ENCODE measurements around the gene DRD3.

DRD3 gene

GRCh38 chr3:114178770-114179368 lies at the start of gene DRD3:
TSS of gene DRD3 (minus strand) at chr3:114179052. CDS start at chr3:114171992, 7,060 bp downstream.
- no peak for DNase-seq (ENCODE audit: extremely low read depth in 1 of 2, low read depth in 1 of 2)

GRCh38 chr3:114227076-114227475 lies 48.2 kb upstream of the DRD3 start:
- no peak for DNase-seq (ENCODE audit: extremely low read depth in 1 of 2, low read depth in 1 of 2)

GRCh38 chr3:114226313-114226712 lies 47.5 kb upstream of the DRD3 start:
- DNase-seq (ENCODE audit: extremely low read depth in 1 of 2, low read depth in 1 of 2), result no peak

GRCh38 chr3:114223143-114223542 lies 44.3 kb upstream of the DRD3 start:
- no peak for DNase-seq (ENCODE audit: extremely low read depth in 1 of 2, low read depth in 1 of 2)

GRCh38 chr3:114221881-114222264 lies 43.0 kb upstream of the DRD3 start:
- no peak for DNase-seq (ENCODE audit: extremely low read depth in 1 of 2, low read depth in 1 of 2)

GRCh38 chr3:114221165-114221880 lies 42.5 kb upstream of the DRD3 start:
- DNase-seq (ENCODE audit: extremely low read depth in 1 of 2, low read depth in 1 of 2), result peak in 1 of 2 donors; percentile 21

- DNase-seq (ENCODE audit: extremely low read depth in 1 of 2, low read depth in 1 of 2), result no peak
Measured at GRCh38 chr3:114219741-114220140, 40.9 kb upstream of the DRD3 start.

- DNase-seq (ENCODE audit: extremely low read depth in 1 of 2, low read depth in 1 of 2), result no peak
Measured at GRCh38 chr3:114218578-114219185, 39.8 kb upstream of the DRD3 start.

GRCh38 chr3:114218006-114218405 lies 39.2 kb upstream of the DRD3 start:
- no peak for DNase-seq (ENCODE audit: extremely low read depth in 1 of 2, low read depth in 1 of 2)

GRCh38 chr3:114217266-114217665 lies 38.4 kb upstream of the DRD3 start:
- DNase-seq (ENCODE audit: extremely low read depth in 1 of 2, low read depth in 1 of 2), result no peak

- no peak for DNase-seq (ENCODE audit: extremely low read depth in 1 of 2, low read depth in 1 of 2)
Measured at GRCh38 chr3:114216186-114216970, 37.5 kb upstream of the DRD3 start.

- peak in 1 of 2 donors; percentile 25 for DNase-seq (ENCODE audit: extremely low read depth in 1 of 2, low read depth in 1 of 2)
Measured at GRCh38 chr3:114214542-114215341, 35.9 kb upstream of the DRD3 start.

GRCh38 chr3:114213627-114214541 lies 35.0 kb upstream of the DRD3 start:
- peak; percentile 41 to 49 for DNase-seq (ENCODE audit: extremely low read depth in 1 of 2, low read depth in 1 of 2)

- DNase-seq (ENCODE audit: extremely low read depth in 1 of 2, low read depth in 1 of 2), result no peak
Measured at GRCh38 chr3:114213292-114213626, 34.4 kb upstream of the DRD3 start.

GRCh38 chr3:114212646-114213045 lies 33.8 kb upstream of the DRD3 start:
- no peak for DNase-seq (ENCODE audit: extremely low read depth in 1 of 2, low read depth in 1 of 2)

GRCh38 chr3:114207768-114208167 lies 28.9 kb upstream of the DRD3 start:
- DNase-seq (ENCODE audit: extremely low read depth in 1 of 2, low read depth in 1 of 2), result no peak

GRCh38 chr3:114206342-114206741 lies 27.5 kb upstream of the DRD3 start:
- no peak for DNase-seq (ENCODE audit: extremely low read depth in 1 of 2, low read depth in 1 of 2)

GRCh38 chr3:114205541-114205940 lies 26.7 kb upstream of the DRD3 start:
- DNase-seq (ENCODE audit: extremely low read depth in 1 of 2, low read depth in 1 of 2), result no peak

- no peak for DNase-seq (ENCODE audit: extremely low read depth in 1 of 2, low read depth in 1 of 2)
Measured at GRCh38 chr3:114194750-114195149, 15.9 kb upstream of the DRD3 start.

GRCh38 chr3:114192136-114192535 lies 13.3 kb upstream of the DRD3 start:
- DNase-seq (ENCODE audit: extremely low read depth in 1 of 2, low read depth in 1 of 2), result no peak
